Sigmoid colon (tissue), 7 donors: ENCODE results near the gene TIMM17B. TPM values are rescaled to one million over a fixed set of nuclear protein-coding genes. Genes with fewer than 3 reads are reported as not detected.

Source experiments
- DNase-seq: peaks from one replicate; pipeline ENCODE4 v3.0.0-alpha.2; 2019
- H3K27ac ChIP-seq, 4 donors: fragments of 200-600 bp; sonication (generic); one replicate each; pipeline ENCODE4 v1.5.1; 2016 to 2019; ENCODE audit warnings: mild to moderate bottlenecking in 1 of 4
- H3K27me3 ChIP-seq, 3 donors: fragments of 200-600 bp; sonication (generic); one replicate each; pipeline ENCODE4 v1.5.1; 2019; ENCODE audit warnings: mild to moderate bottlenecking in 1 of 3
- H3K36me3 ChIP-seq, 4 donors: fragments of 200-600 bp; sonication (generic); one replicate each; pipeline ENCODE4 v1.5.1; 2016 to 2019
- H3K4me1 ChIP-seq, 4 donors: fragments of 200-600 bp; sonication (generic); one replicate each; pipeline ENCODE4 v1.5.1; 2017 to 2019
- H3K4me3 ChIP-seq, 4 donors: fragments of 200-600 bp; sonication (generic); one replicate each; pipeline ENCODE4 v1.5.1; 2017 to 2019; ENCODE audit warnings: mild to moderate bottlenecking in 2 of 4, moderate library complexity in 1 of 4
- H3K9me3 ChIP-seq, 4 donors: fragments of 200-600 bp in 3 of 4; sonication (generic) in 3 of 4; one replicate each; pipeline versions ENCODE4 v1.5.1 to v1.6.1; 2013 to 2019
- CTCF ChIP-seq, 4 experiments: fragments of 450-650 bp in 3 of 4; fragments of 200-600 bp in 1 of 4; IDR thresholded peaks; one replicate each; pipeline ENCODE4 v1.5.1; 2016 to 2019; ENCODE audit warnings: antibody characterized with exemption in 4 of 4, mild to moderate bottlenecking in 3 of 4, moderate library complexity in 2 of 4
- EP300 ChIP-seq, 4 donors: sonication (generic); formaldehyde crosslinking; IDR thresholded peaks; one replicate each; pipeline ENCODE4 v1.6.1; 2017; ENCODE audit warnings: antibody characterized with exemption in 4 of 4
- POLR2A ChIP-seq, 2 donors: fragments of 450-650 bp; IDR thresholded peaks; one replicate each; pipeline ENCODE4 v1.6.1; 2016; ENCODE audit warnings: antibody characterized with exemption in 2 of 2, mild to moderate bottlenecking in 2 of 2, moderate library complexity in 2 of 2
- POLR2AphosphoS5 ChIP-seq, 4 donors: sonication (generic); formaldehyde crosslinking; IDR thresholded peaks; one replicate each; pipeline ENCODE4 v1.6.1; 2017; ENCODE audit warnings: antibody characterized with exemption in 4 of 4
- WGBS, 2 donors: extraction: QIAGEN DNeasy Blood & Tissue Kit; methylation state at CpG; one replicate each; pipeline ENCODE4 v1.1.7; 2013; 5-methylcytosine and 5-hydroxymethylcytosine counted together
- intact Hi-C: fragments of 100-400 bp; cut with DNase I; formaldehyde crosslinking; loops from one replicate; pipeline ENCODE4 v1.15.1; 2023
- polyA plus RNA-seq, 3 donors: library from polyadenylated mRNA; stranded (reverse); fragments of 200-250 nt; gene quantifications; one replicate each; pipeline ENCODE4 v1.2.3, GENCODE V29; 2013
- total RNA-seq, 4 donors: library from RNA; depleted of rRNA; stranded (reverse); fragments of >200 nt; gene quantifications; one replicate each; pipeline ENCODE4 v1.1.0, GENCODE V29; 2016
- donor health status: healthy with polysubstance abuse.
- donor health status: Bipolar disorder and iron deficiency.
- donor health status: healthy.

The TIMM17B gene
- total and polyA plus RNA-seq, 7 donors, result 37.7 to 63.1 (median 46.3) TPM

GRCh38 chrX:48924270-48924669, 26.7 kb upstream of the TIMM17B start:
- TF ChIP-seq POLR2AphosphoS5 (IDR thresholded peaks at IDR 0.05), result no peak
- TF ChIP-seq POLR2A (IDR thresholded peaks at IDR 0.05), result no peak
- no peak for TF ChIP-seq CTCF (IDR thresholded peaks at IDR 0.05)
- H3K36me3 ChIP-seq, result peaks cover 0 to 41% (median 9%) of the 10 kb centered on the region in 4 donors
- intact Hi-C loops, result no loop called here

GRCh38 chrX:48923771-48924170, 26.2 kb upstream of the TIMM17B start:
- 95 to 96% methylated on average over 13 of the region's 13 CpGs for WGBS, 2 donors
- DNase-seq, result no peak
- Histone ChIP-seq H3K9me3 (no peaks in the 10 kb centered on the region), H3K36me3 (peaks cover 0 to 40% (median 9%) of the 10 kb centered on the region in 4 donors), H3K27me3 (no peaks in the 10 kb centered on the region), H3K4me3 (no peak overlapping the region), H3K27ac (no peak overlapping the region), H3K4me1 (peaks cover 0 to 7% (median 2%) of the 10 kb centered on the region in 4 donors)
- TF ChIP-seq EP300 (IDR thresholded peaks at IDR 0.05) (no peak), POLR2AphosphoS5 (IDR thresholded peaks at IDR 0.05) (no peak), POLR2A (IDR thresholded peaks at IDR 0.05) (no peak), CTCF (IDR thresholded peaks at IDR 0.05) (no peak)
- intact Hi-C loops, result no loop called here

More at GRCh38 chrX:48924270-48924669, 26.7 kb upstream of the TIMM17B start:
- Histone ChIP-seq H3K27ac (no peak overlapping the region), H3K9me3 (no peaks in the 10 kb centered on the region), H3K27me3 (no peaks in the 10 kb centered on the region), H3K4me1 (peaks cover 0 to 6% (median 2%) of the 10 kb centered on the region in 4 donors), H3K4me3 (no peak overlapping the region)
- DNase-seq, result no peak
- 80 to 91% methylated on average over 5 of the region's 5 CpGs for WGBS, 2 donors

GRCh38 chrX:48920718-48921104, 23.1 kb upstream of the TIMM17B start:
- Histone ChIP-seq H3K4me3 (no peak overlapping the region), H3K27ac (no peak overlapping the region), H3K36me3 (peaks cover 0 to 35% (median 9%) of the 10 kb centered on the region in 4 donors), H3K9me3 (no peaks in the 10 kb centered on the region), H3K27me3 (no peaks in the 10 kb centered on the region), H3K4me1 (peaks cover 0 to 20% (median 8%) of the 10 kb centered on the region in 4 donors)
- 86 to 95% methylated on average over 4 of the region's 4 CpGs for WGBS, 2 donors
- intact Hi-C loops, result no loop called here
- TF ChIP-seq POLR2A (IDR thresholded peaks at IDR 0.05), result no peak
- no peak for TF ChIP-seq POLR2AphosphoS5 (IDR thresholded peaks at IDR 0.05)
- TF ChIP-seq EP300 (IDR thresholded peaks at IDR 0.05), result no peak
- TF ChIP-seq CTCF (IDR thresholded peaks at IDR 0.05), result no peak
- no peak for DNase-seq

- peaks cover 0 to 30% (median 9%) of the 10 kb centered on the region in 4 donors for H3K36me3 ChIP-seq
- TF ChIP-seq EP300 (IDR thresholded peaks at IDR 0.05) (no peak), POLR2AphosphoS5 (IDR thresholded peaks at IDR 0.05) (no peak), POLR2A (IDR thresholded peaks at IDR 0.05) (no peak), CTCF (IDR thresholded peaks at IDR 0.05) (no peak)
- WGBS, 2 donors, result 42 to 54% methylated on average over 8 of the region's 8 CpGs
- peaks cover 0 to 20% (median 8%) of the 10 kb centered on the region in 4 donors for H3K4me1 ChIP-seq
- DNase-seq, result no peak
- peak overlapping the region; percentile 82 to 90 (median 86) for H3K27ac ChIP-seq
- H3K9me3 ChIP-seq, result no peaks in the 10 kb centered on the region
- no peak overlapping the region for H3K4me3 ChIP-seq
- no peaks in the 10 kb centered on the region for H3K27me3 ChIP-seq
- intact Hi-C loops, result loop anchor here (5.0 kb wide), 2 partner anchors 122 to 323 kb away; partner anchors contain the start of genes TFE3 and WDR13
Observed at GRCh38 chrX:48919947-48920717, 22.6 kb upstream of the TIMM17B start.
